Endothelial cell of umbilical vein (primary cell): ENCODE results near the gene FGFR3. TPM values are rescaled to one million over a fixed set of nuclear protein-coding genes. Genes with fewer than 3 reads are reported as not detected.

Experiments
- BruUV-seq: library from RNA; stranded (reverse); fragments of 400-500 nt; replicated peaks from 2 replicates; lab custom pipeline; 2021; lab: Mats Ljungman, UMichigan
- CTCF ChIA-PET: fragments of 300-600, 350-600 bp; sonication (Branson Sonifier 250); formaldehyde crosslinking; loops from one replicate; lab custom pipeline; 2021; ENCODE audit warnings: antibody characterized with exemption, inconsistent platforms; lab: Charles Lee
- POLR2A ChIA-PET: fragments of 300-600, 350-600 bp; sonication (Branson Sonifier 250); formaldehyde crosslinking; loops from one replicate; lab custom pipeline; 2021; ENCODE audit warnings: antibody characterized with exemption, inconsistent platforms; lab: Charles Lee
- DNase-seq: peaks from one replicate; pipeline ENCODE4 v3.0.0-alpha.2; 2011; ENCODE audit warnings: low read depth, low spot score
- FAIRE-seq: peaks from 2 replicates; lab custom pipeline; 2011; peaks lifted over from hg19 to GRCh38; lab: Jason Lieb, UNC
- H2AFZ ChIP-seq: 2 replicates; pipeline ENCODE4 v1.6.0; 2012; ENCODE audit warnings: low read depth, low read length, control low read depth, inconsistent platforms
- H3K27ac ChIP-seq: 2 replicates; pipeline ENCODE4 v1.5.1; 2011; ENCODE audit warnings: low read depth, mild to moderate bottlenecking, control low read depth, low read length, moderate library complexity; ENCODE audit not compliant: insufficient read depth
- H3K27me3 ChIP-seq, 2 experiments: 2 replicates each; pipeline versions ENCODE4 v1.6.0 to v1.6.1; 2011; ENCODE audit warnings: low read length in 2 of 2, mixed read lengths in 1 of 2; ENCODE audit not compliant: control insufficient read depth in 2 of 2, insufficient read depth in 2 of 2
- H3K36me3 ChIP-seq, 2 experiments: 2 replicates in 1 of 2; 3 replicates in 1 of 2; pipeline ENCODE4 v1.5.1; 2011; ENCODE audit warnings: low read length in 2 of 2, mild to moderate bottlenecking in 1 of 2, moderate library complexity in 1 of 2; ENCODE audit not compliant: control insufficient read depth in 2 of 2, insufficient read depth in 2 of 2; ENCODE audit errors: extremely low read depth in 1 of 2
- H3K4me1 ChIP-seq: 3 replicates; pipeline ENCODE4 v1.5.1; 2011; ENCODE audit warnings: mild to moderate bottlenecking, low read length; ENCODE audit not compliant: control insufficient read depth, insufficient read depth; ENCODE audit errors: extremely low read depth
- H3K4me2 ChIP-seq: 2 replicates; pipeline ENCODE4 v1.6.1; 2011; ENCODE audit warnings: low read length, control low read depth, mixed read lengths; ENCODE audit not compliant: insufficient read depth
- H3K4me3 ChIP-seq, 3 experiments: fragments of 200-600 bp in 1 of 3; sonication (generic), shearing (Covaris generic) in 1 of 3; replicated peaks in 1 of 3; 2 replicates each; pipeline ENCODE4 v1.5.1; 2011 to 2016; ENCODE audit warnings: control low read depth in 3 of 3, low read length in 3 of 3, mild to moderate bottlenecking in 2 of 3, inconsistent platforms in 1 of 3, low read depth in 1 of 3, moderate library complexity in 1 of 3; ENCODE audit not compliant: insufficient read depth in 1 of 3
- H3K79me2 ChIP-seq: 2 replicates; pipeline ENCODE4 v1.6.0; 2012; ENCODE audit warnings: low read length, inconsistent platforms; ENCODE audit not compliant: control insufficient read depth, insufficient read depth
- H3K9ac ChIP-seq: replicated peaks from 2 replicates; pipeline ENCODE3; 2011; ENCODE audit warnings: low read length, control low read depth; ENCODE audit not compliant: insufficient read depth; ENCODE audit errors: extremely low read depth
- H3K9me1 ChIP-seq: replicated peaks from 3 replicates; pipeline ENCODE4 v1.6.0; 2011; ENCODE audit warnings: mild to moderate bottlenecking, low read length; ENCODE audit not compliant: control insufficient read depth, insufficient read depth; ENCODE audit errors: extremely low read depth
- H3K9me3 ChIP-seq: replicated peaks from 2 replicates; pipeline ENCODE4 v1.5.1; 2012; ENCODE audit warnings: low read length, inconsistent platforms; ENCODE audit not compliant: control insufficient read depth, insufficient read depth
- H4K20me1 ChIP-seq: replicated peaks from 2 replicates; pipeline ENCODE3; 2011; ENCODE audit warnings: mild to moderate bottlenecking, low read length; ENCODE audit not compliant: control insufficient read depth, insufficient read depth; ENCODE audit errors: extremely low read depth
- CTCF ChIP-seq, 2 donors: IDR thresholded peaks; 1 replicate in 1 of 2; 2 replicates in 1 of 2; pipeline ENCODE4 v1.5.1; 2011; ENCODE audit warnings: low read length in 2 of 2, mild to moderate bottlenecking in 2 of 2, moderate library complexity in 2 of 2, control low read depth in 1 of 2, inconsistent platforms in 1 of 2, low read depth in 1 of 2; ENCODE audit not compliant: insufficient read depth in 1 of 2; ENCODE audit errors: extremely low read depth in 1 of 2
- dilution Hi-C: fragments of 300-500 bp; cut with MboI; formaldehyde crosslinking; loops from one replicate; pipeline ENCODE4 v1.15.0; 2019; ENCODE audit warnings: low sequenced_read_pairs; ENCODE audit not compliant: extremely low pct_ligation_motif_present
- intact Hi-C: fragments of 100-400 bp; cut with micrococcal nuclease; formaldehyde crosslinking; loops from one replicate; pipeline ENCODE4 v1.10.0; 2022
- polyA plus RNA-seq, 4 experiments: library from polyadenylated mRNA; depleted of rRNA in 3 of 4; stranded (reverse) in 3 of 4; unstranded in 1 of 4; fragments of >200 nt; gene quantifications; 2 replicates each; pipeline versions ENCODE4 v1.2.1 to v1.2.3, GENCODE V29; 2011 to 2012; ENCODE audit warnings: missing spikeins in 1 of 4
- total RNA-seq: library from RNA; stranded (reverse); gene quantifications from 2 replicates; pipeline ENCODE4 v1.2.3, GENCODE V29; 2021

The FGFR3 gene
- total and polyA plus RNA-seq, 2 donors (not counting 3 experiments of a cell fraction or from before 2014, with no cell fraction given) = 0.73 to 1.2 TPM

- intact Hi-C loops = no loop called here
- POLR2A ChIA-PET = no interaction called here
- no peak overlapping the region for H2AFZ ChIP-seq
These were observed 4.7 kb upstream of the FGFR3 start for GRCh38 chr4:1788254-1788973.

More at GRCh38 chr4:1788254-1788973, 4.7 kb upstream of the FGFR3 start:
- CTCF ChIA-PET = interaction anchor here (0.6 to 1.8 kb wide), 5 partner anchors 11 to 1716 kb away, joined by 3 to 6 read pairs (median 4); no protein-coding TSS in a partner anchor
- Histone ChIP-seq H3K9me3 (no peaks in the 10 kb centered on the region), H3K4me2 (no peak overlapping the region), H3K4me3 (no peak overlapping the region), H3K9ac (no peak overlapping the region), H3K27me3 (peaks cover 0 to 2% of the 10 kb centered on the region in 2 experiments), H4K20me1 (no peaks in the 10 kb centered on the region), H3K27ac (no peak overlapping the region), H3K79me2 (no peaks in the 10 kb centered on the region), H3K4me1 (no peaks in the 10 kb centered on the region), H3K36me3 (no peaks in the 10 kb centered on the region), H3K9me1 (no peaks in the 10 kb centered on the region)
- FAIRE-seq = no peak
- no TSS peak for BruUV-seq
- dilution Hi-C loops = no loop called here
- TF ChIP-seq CTCF (IDR thresholded peaks at IDR 0.05; ENCODE audit: extremely low read depth in 1 of 2, insufficient read depth in 1 of 2, low read depth in 1 of 2, low read length in 2 of 2) = no peak
- no peak for DNase-seq
